Nephron progenitor cell (in vitro differentiated cells): ENCODE measurements around the gene DR1.

Experiments
- DNase-seq: peaks from one replicate; pipeline ENCODE4 v3.0.0; 2021
- H3K27ac Mint-ChIP-seq: 2 replicates; pipeline ENCODE4 v1.8.0; 2021; ENCODE audit warnings: mild to moderate bottlenecking, moderate library complexity, mixed read lengths
- H3K27me3 Mint-ChIP-seq: 2 replicates; pipeline ENCODE4 v1.8.0; 2021; ENCODE audit warnings: mild to moderate bottlenecking, low read depth, mixed read lengths; ENCODE audit not compliant: poor library complexity
- H3K36me3 Mint-ChIP-seq: 2 replicates; pipeline ENCODE4 v1.8.0; 2021; ENCODE audit warnings: low read depth, mixed read lengths
- H3K4me1 Mint-ChIP-seq: 2 replicates; pipeline ENCODE4 v1.8.0; 2021; ENCODE audit warnings: mixed read lengths
- H3K4me3 Mint-ChIP-seq: 2 replicates; pipeline ENCODE4 v1.8.0; 2021; ENCODE audit warnings: mild to moderate bottlenecking, moderate library complexity, mixed read lengths
- H3K9me3 Mint-ChIP-seq: 2 replicates; pipeline ENCODE4 v1.8.0; 2021; ENCODE audit warnings: mild to moderate bottlenecking, moderate library complexity, mixed read lengths
- CTCF ChIP-seq: fragments of 200-600 bp; sonication (generic); IDR thresholded peaks from 2 replicates; pipeline ENCODE4 v1.5.0; 2021; ENCODE audit warnings: antibody characterized with exemption

The DR1 gene

GRCh38 chr1:93331412-93331811, 14.3 kb upstream of the DR1 start:
- peaks cover 5% of the 10 kb centered on the region for H3K36me3 Mint-ChIP-seq

GRCh38 chr1:93332368-93332767, 13.3 kb upstream of the DR1 start:
- H3K27me3 Mint-ChIP-seq: no peaks in the 10 kb centered on the region
- H3K9me3 Mint-ChIP-seq: no peaks in the 10 kb centered on the region
- H3K4me3 Mint-ChIP-seq: no peak overlapping the region
- H3K36me3 Mint-ChIP-seq: peaks cover 11% of the 10 kb centered on the region
- H3K27ac Mint-ChIP-seq: no peak overlapping the region
- no peak for TF ChIP-seq CTCF
- H3K4me1 Mint-ChIP-seq: no peaks in the 10 kb centered on the region
- no peak for DNase-seq

More at GRCh38 chr1:93331412-93331811, 14.3 kb upstream of the DR1 start:
- DNase-seq: no peak
- Mint-ChIP-seq H3K27ac (no peak overlapping the region), H3K27me3 (peaks cover under 1% of the 10 kb centered on the region), H3K9me3 (no peaks in the 10 kb centered on the region), H3K4me1 (no peaks in the 10 kb centered on the region), H3K4me3 (no peak overlapping the region)
- no peak for TF ChIP-seq CTCF

- Mint-ChIP-seq H3K4me1 (no peaks in the 10 kb centered on the region), H3K27ac (no peak overlapping the region)
Measured at GRCh38 chr1:93338387-93339146, 7.1 kb upstream of the DR1 start.

GRCh38 chr1:93339171-93339697, 6.5 kb upstream of the DR1 start:
- H3K4me1 Mint-ChIP-seq: no peaks in the 10 kb centered on the region
- H3K9me3 Mint-ChIP-seq: no peaks in the 10 kb centered on the region
- peaks cover 23% of the 10 kb centered on the region for H3K36me3 Mint-ChIP-seq
- H3K4me3 Mint-ChIP-seq: no peak overlapping the region
- H3K27me3 Mint-ChIP-seq: no peaks in the 10 kb centered on the region
- no peak overlapping the region for H3K27ac Mint-ChIP-seq
- no peak for TF ChIP-seq CTCF
- DNase-seq: no peak

More at GRCh38 chr1:93338387-93339146, 7.1 kb upstream of the DR1 start:
- TF ChIP-seq CTCF: no peak
- Mint-ChIP-seq H3K27me3 (no peaks in the 10 kb centered on the region), H3K9me3 (no peaks in the 10 kb centered on the region), H3K4me3 (no peak overlapping the region), H3K36me3 (peaks cover 23% of the 10 kb centered on the region)
- no peak for DNase-seq

GRCh38 chr1:93340090-93340489, 5.6 kb upstream of the DR1 start:
- peaks cover 23% of the 10 kb centered on the region for H3K36me3 Mint-ChIP-seq
- H3K4me1 Mint-ChIP-seq: peaks cover 4% of the 10 kb centered on the region
- no peak for DNase-seq
- TF ChIP-seq CTCF: no peak
- no peak overlapping the region for H3K27ac Mint-ChIP-seq
- no peaks in the 10 kb centered on the region for H3K27me3 Mint-ChIP-seq
- H3K4me3 Mint-ChIP-seq: no peak overlapping the region
- H3K9me3 Mint-ChIP-seq: no peaks in the 10 kb centered on the region

GRCh38 chr1:93344484-93344883, 1.2 kb upstream of the DR1 start:
- no peaks in the 10 kb centered on the region for H3K27me3 Mint-ChIP-seq
- no peak for DNase-seq
- H3K9me3 Mint-ChIP-seq: no peaks in the 10 kb centered on the region
- H3K36me3 Mint-ChIP-seq: peaks cover 2% of the 10 kb centered on the region
- H3K27ac Mint-ChIP-seq: no peak overlapping the region
- TF ChIP-seq CTCF: no peak
- H3K4me3 Mint-ChIP-seq: peak overlapping the region; percentile 21
- H3K4me1 Mint-ChIP-seq: peaks cover 20% of the 10 kb centered on the region
